Activated T-cell treated with anti-CD3 and anti-CD28 coated beads for 4 hours (primary cell): ENCODE data around the gene KCNQ5.
"Not testable (repeated sequence)": the region's sequence is repeated elsewhere in the genome, so short reads cannot be mapped to it uniquely, and the experiment has no call there.

Experiments used
- DNase-seq: peaks from one replicate; pipeline ENCODE4 v3.0.0-alpha.2; 2020

The KCNQ5 gene

DNA sequence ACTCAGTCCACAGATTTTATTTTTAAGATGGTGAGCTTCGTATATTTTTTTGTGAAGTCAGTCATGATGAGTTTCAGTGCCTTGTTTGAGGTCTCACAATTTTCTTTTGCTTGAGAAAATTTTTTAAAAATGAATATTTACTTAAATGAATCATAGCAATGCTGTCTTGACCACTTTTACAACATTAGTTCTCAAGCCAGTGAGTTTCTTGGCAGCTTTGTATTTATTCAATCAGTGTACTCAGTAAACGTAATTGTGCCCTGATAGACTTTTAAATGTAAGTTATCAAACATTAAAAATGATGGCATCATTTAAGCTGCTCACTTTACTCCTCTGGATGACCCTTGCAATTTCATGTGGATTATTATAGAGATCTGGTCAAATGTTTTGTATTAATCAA lies 342.1 kb downstream of the KCNQ5 start:
- no peak for DNase-seq

GRCh38 chr6:72966628-72967280 lies 344.9 kb downstream of the KCNQ5 start:
- no peak for DNase-seq

DNA sequence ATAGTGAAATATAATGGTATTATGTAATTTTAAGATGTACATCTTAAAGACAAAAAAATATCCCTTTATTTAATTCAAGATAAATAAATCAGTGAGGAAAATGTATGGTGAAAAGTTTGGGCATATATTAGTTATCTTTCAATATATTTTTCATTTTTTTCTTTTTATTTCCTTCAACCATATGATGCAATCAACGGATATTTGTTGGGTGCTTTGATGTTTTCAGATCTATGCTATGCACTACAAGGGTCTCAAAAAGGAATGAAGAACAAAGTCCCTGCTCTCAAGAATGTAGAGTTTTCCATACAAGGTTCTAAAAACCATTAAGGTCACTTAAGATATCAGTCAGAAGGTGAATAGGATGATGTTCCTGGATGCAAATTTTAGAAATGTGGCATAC lies 345.5 kb downstream of the KCNQ5 start:
- no peak for DNase-seq

GRCh38 chr6:72968704-72969103 lies 346.8 kb downstream of the KCNQ5 start:
- DNase-seq, result no peak

- no peak for DNase-seq
Observed at GRCh38 chr6:72969666-72970065, 347.8 kb downstream of the KCNQ5 start.

DNA sequence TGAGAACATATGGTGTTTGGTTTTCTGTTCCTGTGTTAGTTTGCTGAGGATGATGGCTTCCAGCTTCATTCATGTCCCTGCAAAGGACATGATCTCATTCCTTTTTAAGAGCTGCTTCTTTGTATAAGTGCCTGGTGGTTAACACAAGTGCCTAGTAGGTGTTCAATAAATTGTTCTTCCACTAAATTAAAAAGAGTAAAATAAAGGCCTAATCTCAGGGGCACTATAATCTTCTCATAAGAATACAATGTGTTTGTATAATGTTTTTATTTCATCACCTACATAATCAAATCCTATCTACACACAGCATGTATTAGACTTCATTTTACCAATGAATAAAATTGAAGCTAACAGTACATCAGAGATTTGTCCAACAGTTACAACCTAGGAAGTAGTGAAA lies 350.7 kb downstream of the KCNQ5 start:
- DNase-seq, result no peak

DNA sequence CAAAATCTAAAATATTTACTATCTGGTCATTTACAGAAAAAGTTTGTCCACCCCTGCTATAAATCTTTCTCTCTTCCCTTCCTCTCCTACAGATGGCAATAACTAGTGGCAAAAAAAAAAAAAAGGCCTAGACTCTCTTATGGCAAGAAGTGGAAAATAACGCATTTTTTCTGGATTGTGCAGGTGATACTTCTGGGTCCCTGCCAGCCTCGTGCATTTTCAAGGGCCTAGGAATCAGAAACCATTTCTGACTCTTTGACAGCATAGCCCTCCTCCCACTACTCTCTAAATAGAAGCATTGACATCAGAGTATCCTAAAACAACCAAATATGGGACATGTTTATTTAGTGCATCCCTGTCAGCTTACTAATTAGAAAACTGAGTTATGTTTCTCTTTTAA lies 352.4 kb downstream of the KCNQ5 start:
- no peak for DNase-seq

GRCh38 chr6:72975352-72975752 lies 353.5 kb downstream of the KCNQ5 start:
- DNase-seq, result no peak

DNA sequence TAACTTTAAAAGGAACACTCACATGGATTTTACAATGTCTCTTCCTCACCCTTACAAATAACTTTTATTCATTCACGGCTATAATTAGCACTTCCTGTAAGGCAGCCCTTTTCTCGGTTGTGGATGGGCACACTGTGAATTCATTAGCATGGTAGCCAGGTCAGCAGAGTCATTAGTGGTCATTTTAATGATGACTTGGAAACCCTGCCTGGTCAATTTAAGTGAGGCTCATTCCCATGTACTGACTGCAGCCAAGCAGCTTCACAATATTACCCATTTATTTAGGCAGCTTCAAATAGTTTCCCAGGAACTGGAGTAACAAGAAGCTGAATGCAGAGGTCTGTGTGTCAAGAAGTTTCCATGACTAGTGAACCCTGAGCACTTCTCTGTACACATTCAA lies 354.6 kb downstream of the KCNQ5 start:
- no peak for DNase-seq

DNA sequence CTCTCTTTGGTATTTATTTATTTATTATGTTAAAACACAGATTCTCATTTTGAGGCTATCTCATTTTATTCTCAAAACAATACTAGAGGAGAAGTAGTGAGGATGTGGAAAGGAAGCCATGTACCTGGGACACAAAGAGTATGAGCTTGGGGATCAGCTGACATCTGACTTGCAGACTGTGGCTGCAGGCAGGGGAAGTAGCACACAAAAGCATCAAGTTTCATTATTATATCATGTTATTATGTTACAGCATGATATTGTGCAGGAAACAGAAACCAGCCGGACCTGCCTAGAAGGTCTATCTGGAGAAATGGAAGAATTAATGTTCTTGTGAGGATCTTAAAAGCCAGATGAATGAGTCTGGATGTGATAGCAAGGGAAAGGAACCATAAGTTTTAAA lies 355.2 kb downstream of the KCNQ5 start:
- DNase-seq, result no peak

- DNase-seq, result not testable (repeated sequence)
Observed at GRCh38 chr6:72978808-72979207, 356.9 kb downstream of the KCNQ5 start.

DNA sequence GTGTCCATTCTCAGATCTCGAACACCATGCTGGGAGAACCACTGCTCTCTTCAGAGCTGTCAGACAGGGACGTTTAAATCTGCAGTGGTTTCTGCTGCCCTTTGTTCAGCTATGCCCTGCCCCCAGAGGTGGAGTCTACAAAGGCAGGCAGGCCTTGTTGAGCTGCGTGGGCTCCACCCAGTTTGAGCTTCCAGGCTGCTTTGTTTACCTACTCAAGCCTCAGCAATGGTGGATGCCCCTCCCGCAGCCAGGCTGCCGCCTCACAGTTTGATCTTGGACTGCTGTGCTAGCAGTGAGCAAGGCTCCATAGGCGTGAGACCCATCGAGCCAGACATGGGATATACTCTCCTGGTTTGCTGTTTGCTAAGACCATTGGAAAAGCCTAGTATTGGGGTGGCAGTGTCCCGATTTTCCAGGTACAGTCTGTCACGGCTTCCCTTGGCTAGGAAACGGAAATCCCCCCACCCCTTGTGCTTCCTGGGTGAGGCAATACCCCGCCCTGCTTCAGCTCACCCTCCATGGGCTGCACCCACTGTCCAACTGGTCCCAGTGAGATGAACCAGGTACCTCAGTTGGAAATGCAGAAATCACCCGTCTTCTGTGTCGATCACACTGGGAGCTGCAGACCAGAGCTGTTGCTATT lies 362.4 kb downstream of the KCNQ5 start:
- DNase-seq, result not testable (repeated sequence)

DNA sequence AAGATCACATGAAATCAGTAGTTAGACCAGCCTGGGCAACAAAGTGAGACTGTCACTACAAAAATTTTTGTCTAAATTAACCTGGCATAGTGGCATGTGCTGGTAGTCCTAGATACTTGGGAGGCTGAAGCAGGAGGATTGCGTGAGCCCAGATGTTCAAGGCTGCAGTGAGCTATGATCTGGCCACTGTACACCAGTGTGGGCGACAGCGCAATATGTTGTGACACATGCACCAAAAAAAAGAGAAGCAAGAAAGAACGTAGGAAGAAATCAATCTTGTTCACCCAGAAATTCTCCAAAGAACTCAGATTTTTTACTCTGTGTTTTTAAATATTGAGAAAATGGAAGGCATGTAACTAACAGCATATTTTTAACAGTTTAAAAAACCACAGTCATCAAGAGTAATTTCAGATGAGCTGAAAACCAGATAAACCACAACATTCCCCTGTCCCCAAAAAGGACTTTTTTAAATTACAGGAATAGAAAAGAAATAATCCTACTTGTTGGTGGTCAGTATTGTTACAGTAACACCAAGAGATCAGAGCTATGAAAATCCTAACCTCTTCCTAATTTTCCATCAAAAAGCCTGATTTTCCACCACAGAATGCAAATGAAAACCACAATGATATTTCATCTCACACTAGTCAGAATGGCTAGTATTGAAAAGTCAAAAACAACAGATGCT lies 363.3 kb downstream of the KCNQ5 start:
- DNase-seq, result no peak

GRCh38 chr6:72987301-72987700 lies 365.4 kb downstream of the KCNQ5 start:
- no peak for DNase-seq

DNA sequence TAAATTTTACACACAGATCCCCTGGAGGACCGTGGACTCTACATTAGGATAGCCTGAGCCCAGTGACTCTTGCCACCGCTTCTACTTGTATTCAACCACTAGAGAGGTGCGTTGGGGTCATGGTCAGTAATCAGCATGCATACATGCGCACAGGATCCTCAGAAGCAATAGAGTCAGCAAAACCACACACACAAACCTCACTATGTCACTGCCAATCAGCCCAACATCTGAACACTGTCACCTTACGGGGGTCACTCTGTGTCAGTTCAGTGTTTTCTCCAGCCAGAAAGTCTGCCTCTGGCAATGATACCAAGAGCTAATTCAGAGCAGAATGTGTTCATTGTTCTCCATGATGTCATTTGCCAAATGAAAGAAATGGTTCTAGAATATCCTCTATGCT lies 378.1 kb downstream of the KCNQ5 start:
- DNase-seq, result no peak

GRCh38 chr6:73000460-73000859 lies 378.6 kb downstream of the KCNQ5 start:
- DNase-seq, result no peak

DNA sequence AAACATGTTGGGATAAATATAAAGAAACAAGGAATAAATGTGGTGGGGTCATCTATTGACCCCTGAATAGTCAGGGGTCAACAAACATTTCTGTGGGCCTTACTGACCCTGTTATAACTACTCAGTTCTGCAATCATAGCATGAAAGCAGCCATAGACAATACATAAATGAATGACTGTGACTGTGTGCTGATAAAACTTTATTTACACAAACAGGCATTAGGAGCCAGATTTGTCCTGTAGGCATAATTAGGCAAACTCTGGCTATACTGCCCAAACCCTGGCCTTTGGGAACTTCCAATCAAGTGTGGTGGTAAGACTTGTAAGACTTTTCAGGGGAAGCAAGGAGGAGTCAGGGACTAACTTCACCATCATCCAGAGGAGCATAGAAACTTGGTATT lies 380.7 kb downstream of the KCNQ5 start:
- no peak for DNase-seq

GRCh38 chr6:73003302-73003701 lies 381.4 kb downstream of the KCNQ5 start:
- no peak for DNase-seq

GRCh38 chr6:73004231-73004630 lies 382.4 kb downstream of the KCNQ5 start:
- no peak for DNase-seq

GRCh38 chr6:73004861-73005260 lies 383.0 kb downstream of the KCNQ5 start:
- DNase-seq, result no peak

- no peak for DNase-seq
Observed at GRCh38 chr6:73006146-73006545, 384.3 kb downstream of the KCNQ5 start.

DNA sequence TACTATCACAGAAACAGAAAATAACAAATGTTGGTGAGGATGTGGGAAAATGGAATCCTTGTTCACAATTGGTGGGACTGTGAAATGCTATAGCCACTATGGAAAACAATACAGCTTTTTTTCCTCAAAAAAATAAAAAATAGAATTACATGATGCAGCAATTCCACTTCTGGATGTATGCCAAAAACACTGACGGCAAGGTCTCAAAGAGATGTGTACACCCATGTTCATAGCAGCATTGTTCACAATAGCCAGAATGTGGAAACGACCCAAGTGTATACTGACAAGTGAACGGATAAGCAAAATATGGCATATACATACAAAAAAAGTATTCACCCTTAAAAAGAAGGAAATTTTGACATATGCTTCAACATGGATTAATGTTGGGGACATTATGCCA lies 390.1 kb downstream of the KCNQ5 start:
- no peak for DNase-seq

DNA sequence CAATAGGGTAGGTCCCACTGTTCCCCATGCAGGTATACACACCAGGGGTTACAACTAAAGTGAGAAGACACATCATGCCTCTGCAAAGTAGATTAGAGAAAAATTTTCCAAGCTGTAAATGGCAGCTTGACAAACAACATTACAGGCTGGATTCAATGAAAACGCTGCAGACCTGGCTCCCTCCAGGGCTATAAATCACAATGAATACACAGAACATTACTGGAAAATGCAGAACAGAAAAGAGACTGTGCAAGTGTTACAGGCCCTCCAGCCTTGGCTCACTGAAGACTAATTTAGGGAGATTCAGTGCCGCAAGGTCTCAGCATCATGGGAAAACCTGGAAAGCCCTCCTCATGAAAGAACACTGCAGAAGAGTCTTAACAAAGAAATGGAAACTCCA lies 395.6 kb downstream of the KCNQ5 start:
- no peak for DNase-seq

- DNase-seq, result no peak
Observed at GRCh38 chr6:73024598-73024997, 402.7 kb downstream of the KCNQ5 start.

- DNase-seq, result no peak
Observed at GRCh38 chr6:73027691-73028090, 405.8 kb downstream of the KCNQ5 start.
